ENCODE measurements around the gene FXYD7.

FXYD7 gene

GRCh38 chr19:35112995-35113688 lies 29.9 kb upstream of the FXYD7 start:
- no peak for TF ChIP-seq CTCF (IDR thresholded peaks at IDR 0.05; ENCODE audit: low read depth, low read length)
- no peak for DNase-seq (ENCODE audit: extremely low read depth, low read depth)

GRCh38 chr19:35114353-35115176 lies 28.5 kb upstream of the FXYD7 start:
- DNase-seq (ENCODE audit: extremely low read depth, low read depth), result no peak
- no peak; the same call in none of the 2 replicates for TF ChIP-seq CTCF (IDR thresholded peaks at IDR 0.05; ENCODE audit: low read depth, low read length)

- DNase-seq (ENCODE audit: extremely low read depth, low read depth), result no peak
- no peak for TF ChIP-seq CTCF (IDR thresholded peaks at IDR 0.05; ENCODE audit: low read depth, low read length)
Observed at GRCh38 chr19:35115177-35115951, 27.7 kb upstream of the FXYD7 start, which contains the start of gene FXYD3. Gene FXYD3, plus strand, starts transcription at chr19:35115823. Its CDS starts 3,554 bp downstream, at chr19:35119377.

GRCh38 chr19:35116072-35116801 lies 26.8 kb upstream of the FXYD7 start:
- DNase-seq (ENCODE audit: extremely low read depth, low read depth), result no peak
- TF ChIP-seq CTCF (IDR thresholded peaks at IDR 0.05; ENCODE audit: low read depth, low read length), result no peak

GRCh38 chr19:35117116-35117515 lies 25.9 kb upstream of the FXYD7 start:
- TF ChIP-seq CTCF (IDR thresholded peaks at IDR 0.05; ENCODE audit: low read depth, low read length), result no peak
- no peak for DNase-seq (ENCODE audit: extremely low read depth, low read depth)

- TF ChIP-seq CTCF (IDR thresholded peaks at IDR 0.05; ENCODE audit: low read depth, low read length), result no peak
- no peak for DNase-seq (ENCODE audit: extremely low read depth, low read depth)
Observed at GRCh38 chr19:35117799-35118198, 25.3 kb upstream of the FXYD7 start.

All from AG09319 (cell line).